T1000 (cell line): ENCODE measurements around the gene GPR183.
"Not testable (repeated sequence)": the region's sequence is repeated elsewhere in the genome, so short reads cannot be mapped to it uniquely, and the experiment has no call there.

Source experiments
- DNase-seq: peaks from one replicate; lab custom pipeline; 2025; ENCODE audit warnings: mixed read lengths; lab: John Stamatoyannopoulos, UW

GPR183 gene

DNA sequence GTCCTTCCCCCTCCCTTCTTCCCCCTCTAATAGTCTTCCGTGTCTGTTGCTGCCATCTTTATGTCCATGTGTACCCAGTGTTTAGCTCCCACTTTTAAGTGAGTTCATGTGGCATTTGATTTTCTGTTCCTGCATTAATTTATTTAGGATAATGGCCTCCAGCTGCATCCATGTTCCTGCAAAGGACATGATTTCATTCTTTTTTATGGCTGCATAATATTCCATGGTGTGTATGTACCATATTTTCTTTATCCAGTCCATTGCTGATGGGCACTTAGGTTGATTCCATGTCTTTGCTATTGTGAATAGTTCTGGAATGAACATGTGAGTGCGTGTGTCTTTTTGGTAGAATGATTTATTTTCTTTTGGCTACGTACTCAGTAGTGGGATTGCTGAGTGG, 58.0 kb downstream of the GPR183 start:
- not testable (repeated sequence) for DNase-seq

DNA sequence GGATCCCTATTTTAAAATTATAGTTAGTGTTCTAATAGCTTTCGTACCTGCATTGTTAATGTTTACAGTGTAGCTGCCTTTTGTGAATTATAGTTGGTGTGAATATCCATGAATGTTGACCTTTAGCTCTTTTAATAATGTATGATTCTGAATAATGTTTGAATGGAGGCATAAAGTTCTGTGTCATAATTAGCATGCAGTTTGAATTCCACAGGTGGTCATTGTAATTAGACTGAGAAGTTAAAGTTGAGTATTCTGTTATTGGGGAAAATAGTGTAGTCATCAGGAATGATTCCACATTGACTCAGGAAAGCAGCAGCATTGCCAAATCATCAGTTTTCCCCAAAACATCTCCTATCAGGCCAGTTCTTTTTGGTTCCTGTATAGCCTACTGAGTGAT, 61.1 kb downstream of the GPR183 start:
- DNase-seq, result no peak
